ENCODE results near the gene DCUN1D3.

Gene DCUN1D3

DNA sequence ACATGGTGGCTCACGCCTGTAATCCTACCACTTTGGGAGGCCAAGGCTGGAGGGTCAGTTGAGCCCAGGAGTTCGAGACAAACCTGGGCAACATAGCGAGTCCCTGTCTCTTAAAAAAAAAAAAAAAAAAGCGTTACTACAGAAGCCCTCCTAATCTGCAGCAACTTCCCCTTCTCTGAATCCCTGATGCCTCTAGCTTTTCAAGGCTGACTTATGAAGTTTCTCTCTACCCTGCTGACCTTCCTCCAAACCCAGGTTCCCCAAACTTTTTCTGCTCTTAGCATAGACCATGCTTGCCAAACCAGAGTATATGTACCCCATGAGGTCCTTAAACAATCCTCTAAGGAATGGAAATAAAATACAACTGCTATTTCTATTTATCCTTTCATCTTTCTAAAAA, 16.8 kb upstream of the DCUN1D3 start:
- H3K4me1 ChIP-seq (ENCODE audit: insufficient read depth, low read length), result peaks cover 6% of the 10 kb centered on the region
- H3K9ac ChIP-seq (ENCODE audit: low read length), result no peak overlapping the region
- H3K9me3 ChIP-seq (ENCODE audit: low read length), result no peaks in the 10 kb centered on the region
- H3K27ac ChIP-seq (ENCODE audit: low read depth, low read length), result no peak overlapping the region
- H3K27me3 ChIP-seq (ENCODE audit: control insufficient read depth in 1 of 2, insufficient read depth in 2 of 2, low read length in 2 of 2), result no peaks in the 10 kb centered on the region
- H3K4me3 ChIP-seq (ENCODE audit: low read depth in 1 of 2, low read length in 2 of 2), result no peak overlapping the region
- H3K36me3 ChIP-seq (ENCODE audit: insufficient read depth, low read length), result peaks cover 10% of the 10 kb centered on the region

DNA sequence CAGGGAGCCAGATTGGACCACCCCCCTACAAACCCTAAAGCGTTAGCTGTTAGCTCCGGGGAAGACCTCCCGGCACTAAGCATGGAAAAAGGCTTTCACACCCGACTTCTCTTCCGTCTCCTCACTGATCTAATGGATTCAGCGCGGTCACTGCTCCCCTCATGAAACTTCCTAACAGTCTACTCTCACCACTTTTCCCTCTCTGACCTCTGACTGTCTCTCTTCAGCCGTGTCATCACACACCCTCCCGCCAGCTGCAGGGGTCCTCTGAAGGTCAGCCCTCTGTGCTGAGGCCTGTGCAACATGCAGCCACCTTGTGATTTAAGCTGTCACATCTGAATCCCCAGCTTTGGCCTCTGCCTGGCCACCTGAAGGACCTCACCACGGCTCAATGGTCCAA, 16.1 kb upstream of the DCUN1D3 start:
- Histone ChIP-seq H3K9me3 (ENCODE audit: low read length) (no peaks in the 10 kb centered on the region), H3K4me1 (ENCODE audit: insufficient read depth, low read length) (peaks cover 6% of the 10 kb centered on the region), H3K27ac (ENCODE audit: low read depth, low read length) (no peak overlapping the region), H3K9ac (ENCODE audit: low read length) (no peak overlapping the region), H3K4me3 (ENCODE audit: low read depth in 1 of 2, low read length in 2 of 2) (no peak overlapping the region), H3K36me3 (ENCODE audit: insufficient read depth, low read length) (peaks cover 6% of the 10 kb centered on the region), H3K27me3 (ENCODE audit: control insufficient read depth in 1 of 2, insufficient read depth in 2 of 2, low read length in 2 of 2) (no peaks in the 10 kb centered on the region)

DNA sequence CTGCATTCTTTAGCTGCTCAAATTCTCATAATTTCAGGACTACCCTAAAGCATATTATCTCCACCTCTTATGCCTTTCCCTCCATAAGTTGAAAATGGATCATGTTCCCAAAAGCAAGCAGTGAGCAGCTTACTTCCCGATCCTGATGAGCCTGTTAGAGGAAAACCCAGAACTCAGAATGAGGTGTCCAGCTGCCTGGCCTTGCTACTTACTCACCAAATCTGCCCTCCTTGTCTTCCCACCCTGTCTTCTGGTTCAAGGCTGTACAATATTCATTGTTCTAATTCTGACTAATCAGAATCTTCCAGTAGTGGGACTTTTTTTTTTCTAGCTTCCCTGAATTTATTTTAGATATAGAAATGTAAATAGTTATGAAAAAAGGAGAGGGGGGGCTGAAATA, 11.2 kb upstream of the DCUN1D3 start:
- Histone ChIP-seq H3K36me3 (ENCODE audit: insufficient read depth, low read length) (peaks cover 3% of the 10 kb centered on the region), H3K4me3 (ENCODE audit: low read depth in 1 of 2, low read length in 2 of 2) (no peak overlapping the region), H3K27ac (ENCODE audit: low read depth, low read length) (no peak overlapping the region), H3K9me3 (ENCODE audit: low read length) (no peaks in the 10 kb centered on the region), H3K9ac (ENCODE audit: low read length) (no peak overlapping the region), H3K4me1 (ENCODE audit: insufficient read depth, low read length) (peaks cover 21% of the 10 kb centered on the region), H3K27me3 (ENCODE audit: control insufficient read depth in 1 of 2, insufficient read depth in 2 of 2, low read length in 2 of 2) (no peaks in the 10 kb centered on the region)

- Histone ChIP-seq H3K27ac (ENCODE audit: low read depth, low read length) (no peak overlapping the region), H3K9me3 (ENCODE audit: low read length) (no peaks in the 10 kb centered on the region), H3K4me1 (ENCODE audit: insufficient read depth, low read length) (peaks cover 26% of the 10 kb centered on the region), H3K9ac (ENCODE audit: low read length) (no peak overlapping the region), H3K27me3 (ENCODE audit: control insufficient read depth in 1 of 2, insufficient read depth in 2 of 2, low read length in 2 of 2) (no peaks in the 10 kb centered on the region), H3K4me3 (ENCODE audit: low read depth in 1 of 2, low read length in 2 of 2) (no peak overlapping the region), H3K36me3 (ENCODE audit: insufficient read depth, low read length) (no peaks in the 10 kb centered on the region)
These were observed 10.7 kb upstream of the DCUN1D3 start for GRCh38 chr16:20910781-20911321.

GRCh38 chr16:20906341-20907255, 6.4 kb upstream of the DCUN1D3 start:
- Histone ChIP-seq H3K27me3 (ENCODE audit: control insufficient read depth in 1 of 2, insufficient read depth in 2 of 2, low read length in 2 of 2) (no peaks in the 10 kb centered on the region), H3K9ac (ENCODE audit: low read length) (no peak overlapping the region), H3K4me3 (ENCODE audit: low read depth in 1 of 2, low read length in 2 of 2) (no peak overlapping the region), H3K27ac (ENCODE audit: low read depth, low read length) (peak overlapping the region; percentile 73), H3K4me1 (ENCODE audit: insufficient read depth, low read length) (peaks cover 57% of the 10 kb centered on the region), H3K36me3 (ENCODE audit: insufficient read depth, low read length) (peaks cover 7% of the 10 kb centered on the region), H3K9me3 (ENCODE audit: low read length) (no peaks in the 10 kb centered on the region)

DNA sequence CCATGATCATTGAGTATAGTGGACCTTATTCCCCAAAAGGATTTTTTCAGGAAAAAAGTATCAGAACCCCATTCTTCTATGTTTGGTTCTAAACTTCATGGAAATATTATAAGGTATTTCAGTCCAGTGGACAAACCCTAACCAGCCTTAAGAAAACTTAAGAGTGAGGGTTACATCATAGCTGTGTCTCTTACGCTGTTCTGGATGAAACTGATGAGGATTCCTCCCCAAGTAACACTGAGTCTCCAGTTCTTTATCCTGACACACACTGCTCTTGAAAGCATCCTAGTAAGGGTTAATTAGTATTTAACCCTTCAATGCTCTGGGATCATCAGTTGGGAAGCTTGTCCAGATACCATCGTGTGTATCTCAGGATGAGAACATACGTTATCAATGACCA, 5.4 kb upstream of the DCUN1D3 start:
- no peak overlapping the region for H3K9ac ChIP-seq (ENCODE audit: low read length)
- H3K27ac ChIP-seq (ENCODE audit: low read depth, low read length), result peak overlapping the region; percentile 73
- no peaks in the 10 kb centered on the region for H3K27me3 ChIP-seq (ENCODE audit: control insufficient read depth in 1 of 2, insufficient read depth in 2 of 2, low read length in 2 of 2)
- H3K9me3 ChIP-seq (ENCODE audit: low read length), result no peaks in the 10 kb centered on the region
- H3K4me1 ChIP-seq (ENCODE audit: insufficient read depth, low read length), result peaks cover 57% of the 10 kb centered on the region
- H3K4me3 ChIP-seq (ENCODE audit: low read depth in 1 of 2, low read length in 2 of 2), result no peak overlapping the region
- peaks cover 7% of the 10 kb centered on the region for H3K36me3 ChIP-seq (ENCODE audit: insufficient read depth, low read length)

- H3K4me3 ChIP-seq (ENCODE audit: low read depth in 1 of 2, low read length in 2 of 2), result no peak overlapping the region
- peaks cover 57% of the 10 kb centered on the region for H3K4me1 ChIP-seq (ENCODE audit: insufficient read depth, low read length)
- peaks cover 7% of the 10 kb centered on the region for H3K36me3 ChIP-seq (ENCODE audit: insufficient read depth, low read length)
- H3K9me3 ChIP-seq (ENCODE audit: low read length), result no peaks in the 10 kb centered on the region
- H3K27ac ChIP-seq (ENCODE audit: low read depth, low read length), result peak overlapping the region; percentile 40
- H3K9ac ChIP-seq (ENCODE audit: low read length), result no peak overlapping the region
- no peaks in the 10 kb centered on the region for H3K27me3 ChIP-seq (ENCODE audit: control insufficient read depth in 1 of 2, insufficient read depth in 2 of 2, low read length in 2 of 2)
These were observed 4.4 kb upstream of the DCUN1D3 start for GRCh38 chr16:20904507-20905081.

- Histone ChIP-seq H3K27me3 (ENCODE audit: control insufficient read depth in 1 of 2, insufficient read depth in 2 of 2, low read length in 2 of 2) (no peaks in the 10 kb centered on the region), H3K36me3 (ENCODE audit: insufficient read depth, low read length) (peaks cover 7% of the 10 kb centered on the region), H3K4me1 (ENCODE audit: insufficient read depth, low read length) (peaks cover 60% of the 10 kb centered on the region), H3K9me3 (ENCODE audit: low read length) (no peaks in the 10 kb centered on the region), H3K9ac (ENCODE audit: low read length) (no peak overlapping the region), H3K4me3 (ENCODE audit: low read depth in 1 of 2, low read length in 2 of 2) (no peak overlapping the region), H3K27ac (ENCODE audit: low read depth, low read length) (peak overlapping the region; percentile 59)
These were observed 3.8 kb upstream of the DCUN1D3 start for GRCh38 chr16:20903899-20904506.

DNA sequence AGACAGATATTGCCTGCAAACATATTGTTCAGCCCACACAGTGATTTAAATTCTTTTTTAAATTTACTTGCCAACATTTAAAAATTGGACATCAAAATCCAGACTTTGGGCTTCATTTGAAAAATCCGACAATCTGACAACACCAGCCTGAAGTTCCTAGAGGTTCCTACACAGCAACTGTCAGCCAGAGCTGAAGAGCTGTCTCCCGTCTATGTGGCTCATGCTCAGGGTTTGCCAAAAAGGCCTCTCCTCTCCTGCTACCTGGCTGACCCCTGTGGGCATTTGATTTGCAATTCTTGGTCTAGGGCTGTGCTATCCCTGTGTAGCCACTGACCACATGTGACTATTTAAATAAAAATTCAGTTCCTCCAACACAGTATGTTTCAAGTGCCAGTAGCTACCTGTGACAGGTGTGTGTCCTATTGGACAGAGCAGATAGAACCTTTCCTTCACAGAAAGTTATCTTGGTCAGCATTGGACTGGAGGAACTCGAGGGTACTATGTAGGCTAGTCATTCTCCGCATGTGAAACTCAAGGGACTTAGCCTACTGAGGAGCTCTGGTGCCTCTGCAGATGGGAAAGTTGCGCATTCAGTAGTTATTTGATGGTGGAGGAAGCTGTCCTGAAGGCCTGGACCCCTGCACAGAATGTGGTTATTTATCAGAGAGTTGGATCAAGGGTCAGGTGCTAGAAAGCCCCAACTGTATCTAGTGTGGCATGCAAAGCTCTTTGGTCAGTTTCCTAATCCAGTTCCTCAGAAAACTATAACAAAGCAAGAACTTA, 3.1 kb upstream of the DCUN1D3 start:
- no peak overlapping the region for H3K9ac ChIP-seq (ENCODE audit: low read length)
- H3K4me3 ChIP-seq (ENCODE audit: low read depth in 1 of 2, low read length in 2 of 2), result no peak overlapping the region
- peak overlapping the region; percentile 59 for H3K27ac ChIP-seq (ENCODE audit: low read depth, low read length)
- peaks cover 7% of the 10 kb centered on the region for H3K36me3 ChIP-seq (ENCODE audit: insufficient read depth, low read length)
- H3K9me3 ChIP-seq (ENCODE audit: low read length), result no peaks in the 10 kb centered on the region
- H3K27me3 ChIP-seq (ENCODE audit: control insufficient read depth in 1 of 2, insufficient read depth in 2 of 2, low read length in 2 of 2), result no peaks in the 10 kb centered on the region
- peaks cover 67% of the 10 kb centered on the region for H3K4me1 ChIP-seq (ENCODE audit: insufficient read depth, low read length)

- no peak overlapping the region for H3K9ac ChIP-seq (ENCODE audit: low read length)
- H3K4me1 ChIP-seq (ENCODE audit: insufficient read depth, low read length), result peaks cover 67% of the 10 kb centered on the region
- H3K36me3 ChIP-seq (ENCODE audit: insufficient read depth, low read length), result peaks cover 7% of the 10 kb centered on the region
- no peaks in the 10 kb centered on the region for H3K27me3 ChIP-seq (ENCODE audit: control insufficient read depth in 1 of 2, insufficient read depth in 2 of 2, low read length in 2 of 2)
- H3K4me3 ChIP-seq (ENCODE audit: low read depth in 1 of 2, low read length in 2 of 2), result no peak overlapping the region
- H3K9me3 ChIP-seq (ENCODE audit: low read length), result no peaks in the 10 kb centered on the region
- H3K27ac ChIP-seq (ENCODE audit: low read depth, low read length), result peak overlapping the region; percentile 100
These were observed 2.3 kb upstream of the DCUN1D3 start for GRCh38 chr16:20902426-20902825.
